Measurements from ENCODE around the gene CROCC2.

Gene CROCC2

GRCh38 chr2:240873805-240874714, 32.1 kb upstream of the CROCC2 start:
- Histone ChIP-seq H3K79me2 (ENCODE audit: insufficient read depth, low read length) (no peaks in the 10 kb centered on the region), H3K9me3 (ENCODE audit: insufficient read depth, low read length, severe bottlenecking) (no peaks in the 10 kb centered on the region), H3K4me1 (ENCODE audit: insufficient read depth, low read length) (no peaks in the 10 kb centered on the region), H3K4me3 (ENCODE audit: low read depth in 1 of 2, low read length in 2 of 2) (no peak overlapping the region), H3K27me3 (ENCODE audit: insufficient read depth, low read length, poor library complexity) (peaks cover under 1% of the 10 kb centered on the region), H3K9ac (ENCODE audit: low read depth, low read length) (no peak overlapping the region), H4K20me1 (ENCODE audit: insufficient read depth, low read length) (peaks cover 8% of the 10 kb centered on the region; the same call in 1 of the 2 replicates), H3K27ac (ENCODE audit: low read length) (no peak overlapping the region), H3K4me2 (ENCODE audit: insufficient read depth, low read length) (no peak overlapping the region), H2AFZ (ENCODE audit: low read depth, low read length) (no peak overlapping the region), H3K36me3 (ENCODE audit: insufficient read depth, low read length) (no peaks in the 10 kb centered on the region)
- DNase-seq: no peak
- TF ChIP-seq EZH2 (IDR thresholded peaks at IDR 0.05; ENCODE audit: borderline replicate concordance, low read depth, low read length, severe bottlenecking) (no peak), CTCF (IDR thresholded peaks at IDR 0.05; ENCODE audit: borderline replicate concordance, extremely low read depth, low read length, poor library complexity, severe bottlenecking) (no peak)
- no peak for ATAC-seq (ENCODE audit: insufficient read depth, low read depth)

DNA sequence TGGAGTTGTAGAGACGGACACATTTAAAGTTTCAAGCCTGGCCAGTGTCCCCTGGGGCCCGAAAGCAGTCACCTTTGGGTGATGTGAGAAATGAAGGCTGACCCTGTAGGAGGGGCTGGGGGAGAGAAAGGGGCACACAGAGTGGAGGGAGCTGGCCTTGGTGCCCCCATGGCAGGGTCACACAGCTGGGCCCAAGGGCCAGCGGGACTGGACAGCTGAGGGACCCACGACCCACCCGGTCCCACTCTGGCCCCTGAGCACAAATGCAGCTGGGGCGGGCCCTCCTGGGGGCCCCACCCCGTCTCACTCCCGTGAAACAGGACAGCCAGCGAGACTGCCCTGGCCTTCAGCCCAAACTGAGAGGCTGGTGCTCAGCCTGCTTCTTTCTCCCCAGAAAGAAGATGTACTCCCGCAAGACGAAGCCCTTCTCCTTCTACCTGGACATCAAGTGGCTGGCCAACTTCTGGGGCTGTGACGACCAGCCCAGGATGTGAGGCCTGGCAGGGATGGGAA, 31.4 kb upstream of the CROCC2 start:
- Histone ChIP-seq H4K20me1 (ENCODE audit: insufficient read depth, low read length) (peaks cover 4% of the 10 kb centered on the region; the same call in 1 of the 2 replicates), H3K27ac (ENCODE audit: low read length) (no peak overlapping the region), H3K4me1 (ENCODE audit: insufficient read depth, low read length) (no peaks in the 10 kb centered on the region), H3K4me2 (ENCODE audit: insufficient read depth, low read length) (no peak overlapping the region), H3K4me3 (ENCODE audit: low read depth in 1 of 2, low read length in 2 of 2) (no peak overlapping the region), H3K36me3 (ENCODE audit: insufficient read depth, low read length) (no peaks in the 10 kb centered on the region), H2AFZ (ENCODE audit: low read depth, low read length) (no peak overlapping the region), H3K9me3 (ENCODE audit: insufficient read depth, low read length, severe bottlenecking) (no peaks in the 10 kb centered on the region), H3K27me3 (ENCODE audit: insufficient read depth, low read length, poor library complexity) (no peaks in the 10 kb centered on the region), H3K79me2 (ENCODE audit: insufficient read depth, low read length) (no peaks in the 10 kb centered on the region), H3K9ac (ENCODE audit: low read depth, low read length) (no peak overlapping the region)
- no peak for ATAC-seq (ENCODE audit: insufficient read depth, low read depth)
- no peak for DNase-seq
- no peak for TF ChIP-seq CTCF (IDR thresholded peaks at IDR 0.05; ENCODE audit: borderline replicate concordance, extremely low read depth, low read length, poor library complexity, severe bottlenecking)
- no peak for TF ChIP-seq EZH2 (IDR thresholded peaks at IDR 0.05; ENCODE audit: borderline replicate concordance, low read depth, low read length, severe bottlenecking)

- Histone ChIP-seq H3K9ac (ENCODE audit: low read depth, low read length) (no peak overlapping the region), H3K36me3 (ENCODE audit: insufficient read depth, low read length) (no peaks in the 10 kb centered on the region), H3K79me2 (ENCODE audit: insufficient read depth, low read length) (no peaks in the 10 kb centered on the region), H3K9me3 (ENCODE audit: insufficient read depth, low read length, severe bottlenecking) (no peaks in the 10 kb centered on the region), H3K27me3 (ENCODE audit: insufficient read depth, low read length, poor library complexity) (no peaks in the 10 kb centered on the region), H2AFZ (ENCODE audit: low read depth, low read length) (no peak overlapping the region), H3K27ac (ENCODE audit: low read length) (no peak overlapping the region), H4K20me1 (ENCODE audit: insufficient read depth, low read length) (peaks cover 4% of the 10 kb centered on the region; the same call in 1 of the 2 replicates), H3K4me1 (ENCODE audit: insufficient read depth, low read length) (no peaks in the 10 kb centered on the region), H3K4me2 (ENCODE audit: insufficient read depth, low read length) (no peak overlapping the region), H3K4me3 (ENCODE audit: low read depth in 1 of 2, low read length in 2 of 2) (no peak overlapping the region)
- DNase-seq (no peak), ATAC-seq (ENCODE audit: insufficient read depth, low read depth) (no peak)
- TF ChIP-seq CTCF (IDR thresholded peaks at IDR 0.05; ENCODE audit: borderline replicate concordance, extremely low read depth, low read length, poor library complexity, severe bottlenecking): no peak
- no peak for TF ChIP-seq EZH2 (IDR thresholded peaks at IDR 0.05; ENCODE audit: borderline replicate concordance, low read depth, low read length, severe bottlenecking)
Observed at GRCh38 chr2:240875228-240876034, 30.7 kb upstream of the CROCC2 start.

All from DND-41 (cell line).